Right lobe of liver (tissue), 4 donors: ENCODE results near the gene IFI27.

ENCODE experiments used
- CTCF ChIP-seq, 4 donors: fragments of 200-600 bp in 3 of 4; fragments of 450-650 bp in 1 of 4; IDR thresholded peaks; one replicate each; pipeline versions ENCODE4 v1.5.1 to v1.8.0; 2016 to 2022; ENCODE audit warnings: antibody characterized with exemption in 4 of 4, mild to moderate bottlenecking in 2 of 4
- POLR2A ChIP-seq: fragments of 450-650 bp; IDR thresholded peaks from one replicate; pipeline ENCODE4 v1.6.1; 2017; ENCODE audit warnings: antibody characterized with exemption, mild to moderate bottlenecking
- donor health status: DM: no; HTN: no; CAD: no.
- donor health status: DM: no; HTN: no; CAD: no.
- donor health status: DM: no; HTN: yes; CAD: no.

DNA sequence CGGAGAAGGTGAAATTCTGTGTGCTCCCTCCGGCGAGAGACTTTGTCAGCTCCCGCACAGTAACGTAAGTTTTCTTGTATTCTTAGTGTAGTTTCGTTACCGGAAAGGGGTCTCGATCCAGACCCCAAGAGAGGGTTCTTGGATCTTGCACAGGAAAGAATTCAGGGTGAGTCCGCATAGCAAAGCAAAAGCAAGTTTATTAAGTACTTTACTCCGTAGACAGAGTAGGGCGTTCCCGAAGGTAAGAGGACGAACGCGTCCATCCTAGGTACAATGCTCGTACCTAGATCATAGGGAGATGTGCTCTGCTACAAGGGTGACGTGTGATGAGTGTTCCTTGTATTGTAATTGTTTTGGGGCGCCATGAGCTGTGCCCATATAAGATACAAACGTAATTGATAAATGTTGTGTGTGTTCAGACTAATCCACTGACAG, 29.1 kb upstream of the IFI27 start:
- TF ChIP-seq POLR2A (no peak), CTCF (IDR thresholded peaks at IDR 0.05) (no peak)
